Prostate gland (tissue), 2 donors: ENCODE data around the gene CAPN14. TPM values are rescaled to one million over a fixed set of nuclear protein-coding genes. Genes with fewer than 3 reads are reported as not detected.

Source experiments
- DNase-seq: peaks from one replicate; pipeline ENCODE4 v3.0.0-alpha.2; 2019; ENCODE audit warnings: low spot score
- H3K27ac ChIP-seq, 2 donors: fragments of 200-600 bp; sonication (generic); 2 replicates each; pipeline ENCODE4 v1.5.1; 2017 to 2019
- H3K27me3 ChIP-seq: fragments of 200-600 bp; sonication (generic); replicated peaks from 2 replicates; pipeline ENCODE4 v1.5.1; 2019; ENCODE audit not compliant: insufficient read depth
- H3K36me3 ChIP-seq, 2 donors: fragments of 200-600 bp; sonication (generic); 1 replicate in 1 of 2; 2 replicates in 1 of 2; pipeline versions ENCODE4 v1.5.1 to v1.8.1; 2017 to 2019
- H3K4me1 ChIP-seq: fragments of 200-600 bp; sonication (generic); replicated peaks from 2 replicates; pipeline ENCODE4 v1.5.1; 2019
- H3K4me3 ChIP-seq, 2 donors: fragments of 200-600 bp; sonication (generic); 2 replicates each; pipeline ENCODE4 v1.5.1; 2017 to 2019
- H3K9me3 ChIP-seq: fragments of 200-600 bp; sonication (generic); 2 replicates; pipeline ENCODE4 v1.5.1; 2017
- CTCF ChIP-seq, 4 experiments: fragments of 200-600 bp in 2 of 4; fragments of 450-650 bp in 2 of 4; sonication (generic) in 2 of 4; IDR thresholded peaks; 1 replicate in 3 of 4; 2 replicates in 1 of 4; pipeline ENCODE4 v1.5.1; 2016 to 2019; ENCODE audit warnings: antibody characterized with exemption in 4 of 4, mild to moderate bottlenecking in 2 of 4, moderate library complexity in 2 of 4
- POLR2A ChIP-seq: fragments of 450-650 bp; IDR thresholded peaks from one replicate; pipeline ENCODE4 v1.6.1; 2016; ENCODE audit warnings: antibody characterized with exemption, mild to moderate bottlenecking
- POLR2AphosphoS5 ChIP-seq: sonication (generic); formaldehyde crosslinking; IDR thresholded peaks from one replicate; pipeline ENCODE4 v1.6.1; 2017; ENCODE audit warnings: antibody characterized with exemption
- whole genome bisulfite sequencing: methylation state at CpG from one replicate; pipeline ENCODE4 v1.1.5; 2018; 5-methylcytosine and 5-hydroxymethylcytosine counted together
- intact Hi-C: fragments of 100-400 bp; cut with DNase I; formaldehyde crosslinking; loops from one replicate; pipeline ENCODE4 v1.14.2; 2022
- total RNA-seq, 2 donors: library from RNA; depleted of rRNA; stranded (reverse); fragments of >200 nt; gene quantifications; one replicate each; pipeline ENCODE4 v1.1.0, GENCODE V29; 2016

Gene CAPN14
- total RNA-seq, 2 donors from 2014 or later, result 0.27 to 0.80 TPM

- intact Hi-C loops, result loop anchor here (5.0 to 10.0 kb wide), 2 partner anchors 101 to 783 kb away; partner anchors contain the start of gene MEMO1
- 90% methylated on average over 15 of the region's 15 CpGs for WGBS
- peaks cover 2% of the 10 kb centered on the region for H3K4me1 ChIP-seq
- no peak overlapping the region for H3K27ac ChIP-seq
- no peak for TF ChIP-seq POLR2A
- TF ChIP-seq CTCF (IDR thresholded peaks at IDR 0.05), result no peak
- no peak for TF ChIP-seq POLR2AphosphoS5
- H3K4me3 ChIP-seq, result no peak overlapping the region
- no peaks in the 10 kb centered on the region for H3K9me3 ChIP-seq
- H3K27me3 ChIP-seq, result no peaks in the 10 kb centered on the region
- no peak for DNase-seq
- no peaks in the 10 kb centered on the region for H3K36me3 ChIP-seq
Measured at GRCh38 chr2:31231571-31232302, 14.4 kb upstream of the CAPN14 start.

- Histone ChIP-seq H3K27me3 (no peaks in the 10 kb centered on the region), H3K4me1 (peaks cover 2% of the 10 kb centered on the region), H3K36me3 (no peaks in the 10 kb centered on the region), H3K27ac (no peak overlapping the region), H3K9me3 (no peaks in the 10 kb centered on the region), H3K4me3 (no peak overlapping the region)
- TF ChIP-seq POLR2A (no peak), CTCF (IDR thresholded peaks at IDR 0.05) (no peak), POLR2AphosphoS5 (no peak)
- no peak for DNase-seq
- 72% methylated on average over 3 of the region's 3 CpGs for WGBS
- intact Hi-C loops, result loop anchor here (5.0 to 10.0 kb wide), 2 partner anchors 102 to 784 kb away; partner anchors contain the start of gene MEMO1
Measured at GRCh38 chr2:31230751-31231150, 13.4 kb upstream of the CAPN14 start.

- Histone ChIP-seq H3K4me3 (no peak overlapping the region), H3K27ac (no peak overlapping the region), H3K27me3 (no peaks in the 10 kb centered on the region), H3K9me3 (no peaks in the 10 kb centered on the region), H3K36me3 (no peaks in the 10 kb centered on the region), H3K4me1 (no peaks in the 10 kb centered on the region)
- intact Hi-C loops, result no loop called here
- 90% methylated on average over 3 of the region's 3 CpGs for WGBS
- DNase-seq, result no peak
- TF ChIP-seq POLR2A (no peak), POLR2AphosphoS5 (no peak), CTCF (IDR thresholded peaks at IDR 0.05) (no peak)
Measured at GRCh38 chr2:31228717-31229116, 11.4 kb upstream of the CAPN14 start.

- intact Hi-C loops, result no loop called here
- Histone ChIP-seq H3K36me3 (no peaks in the 10 kb centered on the region), H3K27me3 (no peaks in the 10 kb centered on the region), H3K9me3 (no peaks in the 10 kb centered on the region), H3K4me1 (no peaks in the 10 kb centered on the region), H3K27ac (peak overlapping the region; percentile 4 to 54), H3K4me3 (no peak overlapping the region)
- TF ChIP-seq POLR2AphosphoS5, result peak; percentile 93
- TF ChIP-seq CTCF (IDR thresholded peaks at IDR 0.05), result no peak
- no peak for TF ChIP-seq POLR2A
- WGBS, result 43% methylated on average over 10 of the region's 10 CpGs
- peak; percentile 69 for DNase-seq
Measured at GRCh38 chr2:31227711-31228125, 10.4 kb upstream of the CAPN14 start.

- TF ChIP-seq POLR2A, result no peak
- TF ChIP-seq POLR2AphosphoS5, result no peak
- TF ChIP-seq CTCF (IDR thresholded peaks at IDR 0.05), result no peak
- peak overlapping the region; percentile 4 to 54 for H3K27ac ChIP-seq
- no peaks in the 10 kb centered on the region for H3K9me3 ChIP-seq
- no peaks in the 10 kb centered on the region for H3K4me1 ChIP-seq
- WGBS, result 28% methylated on average over 6 of the region's 6 CpGs
- no peak for DNase-seq
- no peaks in the 10 kb centered on the region for H3K36me3 ChIP-seq
- intact Hi-C loops, result no loop called here
- no peaks in the 10 kb centered on the region for H3K27me3 ChIP-seq
- H3K4me3 ChIP-seq, result no peak overlapping the region
Measured at GRCh38 chr2:31227110-31227509, 9.8 kb upstream of the CAPN14 start.
